ENCODE data around the gene CASQ2. TPM values are rescaled to one million over a fixed set of nuclear protein-coding genes. Genes with fewer than 3 reads are reported as not detected.

The CASQ2 gene
- total and polyA plus RNA-seq, 2 experiments from 2014 or later = not detected

DNA sequence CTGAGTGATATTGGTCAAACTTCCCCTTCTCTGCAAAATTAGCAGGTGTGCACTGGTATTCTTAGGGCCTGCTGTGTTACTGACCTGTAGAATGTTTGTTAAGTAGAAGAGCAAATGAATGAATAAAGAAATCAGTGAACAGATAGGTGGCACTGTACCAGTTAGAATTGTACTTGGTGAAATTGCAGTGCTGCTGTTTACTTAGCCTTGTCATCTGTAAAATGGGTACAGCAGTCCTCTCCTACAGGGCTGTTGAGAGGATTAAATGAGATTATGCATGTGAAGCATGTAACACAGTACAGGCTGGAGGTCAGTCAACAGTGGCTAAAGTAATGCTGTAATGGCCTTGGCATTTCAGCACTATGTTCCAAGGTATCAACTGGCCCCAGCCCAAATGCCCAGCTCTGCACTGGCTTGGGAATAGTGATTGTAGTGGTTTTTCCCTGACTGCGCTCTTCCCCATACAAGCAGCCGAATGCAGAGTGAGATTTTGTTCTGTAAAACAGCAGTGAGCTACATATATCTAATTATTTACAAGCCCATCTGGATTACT lies 116.2 kb downstream of the CASQ2 start:
- H4K20me1 ChIP-seq (ENCODE audit: insufficient read depth, poor library complexity, severe bottlenecking) = no peaks in the 10 kb centered on the region
- peaks cover 41% of the 10 kb centered on the region for H3K4me1 ChIP-seq (ENCODE audit: insufficient read depth)
- no peak for DNase-seq (ENCODE audit: low spot score)
- H3K4me2 ChIP-seq = no peak overlapping the region
- no peaks in the 10 kb centered on the region for H3K9me2 ChIP-seq (replicated peaks; ENCODE audit: insufficient read depth)
- no peaks in the 10 kb centered on the region for H3K27me3 ChIP-seq
- H3K27ac ChIP-seq = no peak overlapping the region
- H3K4me3 ChIP-seq = no peak overlapping the region
- H2AFZ ChIP-seq = no peak overlapping the region
- TF ChIP-seq, protein P1, sequence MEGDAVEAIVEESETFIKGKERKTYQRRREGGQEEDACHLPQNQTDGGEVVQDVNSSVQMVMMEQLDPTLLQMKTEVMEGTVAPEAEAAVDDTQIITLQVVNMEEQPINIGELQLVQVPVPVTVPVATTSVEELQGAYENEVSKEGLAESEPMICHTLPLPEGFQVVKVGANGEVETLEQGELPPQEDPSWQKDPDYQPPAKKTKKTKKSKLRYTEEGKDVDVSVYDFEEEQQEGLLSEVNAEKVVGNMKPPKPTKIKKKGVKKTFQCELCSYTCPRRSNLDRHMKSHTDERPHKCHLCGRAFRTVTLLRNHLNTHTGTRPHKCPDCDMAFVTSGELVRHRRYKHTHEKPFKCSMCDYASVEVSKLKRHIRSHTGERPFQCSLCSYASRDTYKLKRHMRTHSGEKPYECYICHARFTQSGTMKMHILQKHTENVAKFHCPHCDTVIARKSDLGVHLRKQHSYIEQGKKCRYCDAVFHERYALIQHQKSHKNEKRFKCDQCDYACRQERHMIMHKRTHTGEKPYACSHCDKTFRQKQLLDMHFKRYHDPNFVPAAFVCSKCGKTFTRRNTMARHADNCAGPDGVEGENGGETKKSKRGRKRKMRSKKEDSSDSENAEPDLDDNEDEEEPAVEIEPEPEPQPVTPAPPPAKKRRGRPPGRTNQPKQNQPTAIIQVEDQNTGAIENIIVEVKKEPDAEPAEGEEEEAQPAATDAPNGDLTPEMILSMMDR (IDR thresholded peaks at IDR 0.05; ENCODE audit: poor library complexity) = no peak
- TF ChIP-seq EZH2 (IDR thresholded peaks at IDR 0.05; ENCODE audit: borderline replicate concordance) = no peak
- TF ChIP-seq EZH2phosphoT487 (IDR thresholded peaks at IDR 0.05; ENCODE audit: low read depth, severe bottlenecking, unreplicated experiment) = no peak
- peaks cover 60% of the 10 kb centered on the region for H3K79me2 ChIP-seq
- no peaks in the 10 kb centered on the region for H3K9me3 ChIP-seq (ENCODE audit: low read depth)
- WGBS (ENCODE audit: low lambda C conversion rate, missing lambda C conversion rate) = 91% methylated on average over 2 of the region's 2 CpGs
- H3K36me3 ChIP-seq (replicated peaks; ENCODE audit: insufficient read depth, low read depth) = no peaks in the 10 kb centered on the region

DNA sequence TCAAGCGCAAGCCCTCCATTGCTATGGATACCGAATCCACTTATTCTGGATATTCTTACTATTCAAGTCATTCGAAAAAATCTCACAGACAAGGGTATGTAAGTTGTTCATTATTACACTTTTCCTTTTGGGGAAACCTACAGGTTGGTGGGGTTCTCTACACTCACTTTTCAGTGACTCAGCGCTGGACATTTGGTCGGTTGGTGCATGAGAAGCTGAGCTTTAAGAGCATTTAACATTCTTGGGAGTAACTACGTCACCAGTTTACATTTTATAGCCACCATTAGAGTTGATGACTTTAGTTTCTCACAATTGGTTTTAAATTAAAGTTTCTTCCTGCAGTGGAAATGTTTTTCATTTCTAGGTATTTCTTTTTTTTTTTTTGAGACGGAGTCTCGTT lies 117.1 kb downstream of the CASQ2 start:
- Histone ChIP-seq H3K4me1 (ENCODE audit: insufficient read depth) (peaks cover 47% of the 10 kb centered on the region), H3K79me2 (peaks cover 60% of the 10 kb centered on the region), H3K27ac (peak overlapping the region; percentile 39), H3K36me3 (replicated peaks; ENCODE audit: insufficient read depth, low read depth) (no peaks in the 10 kb centered on the region), H3K9me3 (ENCODE audit: low read depth) (no peaks in the 10 kb centered on the region), H2AFZ (no peak overlapping the region), H3K4me3 (no peak overlapping the region), H3K27me3 (no peaks in the 10 kb centered on the region), H3K9me2 (replicated peaks; ENCODE audit: insufficient read depth) (no peaks in the 10 kb centered on the region), H3K4me2 (no peak overlapping the region), H4K20me1 (ENCODE audit: insufficient read depth, poor library complexity, severe bottlenecking) (no peaks in the 10 kb centered on the region)
- DNase-seq (ENCODE audit: low spot score) = no peak
- 91% methylated on average over 8 of the region's 8 CpGs for WGBS (ENCODE audit: low lambda C conversion rate, missing lambda C conversion rate)
- TF ChIP-seq EZH2phosphoT487 (IDR thresholded peaks at IDR 0.05; ENCODE audit: low read depth, severe bottlenecking, unreplicated experiment) = no peak
- TF ChIP-seq, protein P1 (IDR thresholded peaks at IDR 0.05; ENCODE audit: poor library complexity) = no peak
- no peak for TF ChIP-seq EZH2 (IDR thresholded peaks at IDR 0.05; ENCODE audit: borderline replicate concordance)

DNA sequence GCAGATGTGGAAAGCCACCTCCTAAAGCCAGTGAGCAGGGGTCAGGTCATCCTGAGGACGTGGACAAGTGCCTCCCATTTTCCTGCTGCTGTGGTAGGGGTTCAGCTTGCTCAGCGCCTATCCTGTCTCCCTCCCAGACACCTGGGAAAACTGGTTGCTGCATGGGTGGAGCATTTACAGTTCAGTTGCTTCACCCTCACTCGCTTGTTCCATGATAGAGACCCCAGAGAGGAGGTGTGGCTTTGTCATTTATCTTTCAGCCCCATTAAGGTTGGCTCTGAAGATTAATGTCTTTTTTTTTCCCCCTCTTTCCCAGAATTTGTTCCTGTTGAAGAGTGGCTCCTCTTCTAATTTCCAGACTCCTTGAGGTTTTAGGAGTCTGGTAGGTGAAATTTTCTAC lies 117.6 kb downstream of the CASQ2 start:
- 45% methylated on average over 3 of the region's 3 CpGs for WGBS (ENCODE audit: low lambda C conversion rate, missing lambda C conversion rate)

More for the DNA sequence above, 117.6 kb downstream of the CASQ2 start:
- Histone ChIP-seq H3K9me2 (replicated peaks; ENCODE audit: insufficient read depth) (no peaks in the 10 kb centered on the region), H4K20me1 (ENCODE audit: insufficient read depth, poor library complexity, severe bottlenecking) (no peaks in the 10 kb centered on the region), H3K4me3 (no peak overlapping the region), H3K4me1 (ENCODE audit: insufficient read depth) (peaks cover 48% of the 10 kb centered on the region), H3K9me3 (ENCODE audit: low read depth) (no peaks in the 10 kb centered on the region), H3K27ac (peak overlapping the region; percentile 39), H3K4me2 (peak overlapping the region; percentile 68), H3K27me3 (no peaks in the 10 kb centered on the region), H2AFZ (no peak overlapping the region), H3K79me2 (peaks cover 61% of the 10 kb centered on the region), H3K36me3 (replicated peaks; ENCODE audit: insufficient read depth, low read depth) (no peaks in the 10 kb centered on the region)
- DNase-seq (ENCODE audit: low spot score) = no peak
- TF ChIP-seq EZH2 (IDR thresholded peaks at IDR 0.05; ENCODE audit: borderline replicate concordance) = no peak
- TF ChIP-seq EZH2phosphoT487 (IDR thresholded peaks at IDR 0.05; ENCODE audit: low read depth, severe bottlenecking, unreplicated experiment) = no peak
- TF ChIP-seq, protein P1 (IDR thresholded peaks at IDR 0.05; ENCODE audit: poor library complexity) = no peak

Other genes with a start within 250 kb of the CASQ2 start
- gene VANGL1, start 126.7 kb downstream of the CASQ2 start, total RNA-seq = 10.6 and 12.1 TPM in 2 replicates
- gene VANGL1, start 126.7 kb downstream of the CASQ2 start, polyA plus RNA-seq = 9.3 and 11.6 TPM in 2 replicates
- not detected in 2 replicates for gene NHLH2, start 72.4 kb upstream of the CASQ2 start, total RNA-seq
- 0.02 and 0.49 TPM in 2 replicates for gene NHLH2, start 72.4 kb upstream of the CASQ2 start, polyA plus RNA-seq
- gene SLC22A15, start 207.8 kb upstream of the CASQ2 start, total RNA-seq = 5.4 and 6.9 TPM in 2 replicates
- 3.1 and 3.4 TPM in 2 replicates for gene SLC22A15, start 207.8 kb upstream of the CASQ2 start, polyA plus RNA-seq

Data from hepatocyte (in vitro differentiated cells).